Panc1 (cell line): ENCODE results near the gene LSM6. TPM values are rescaled to one million over a fixed set of nuclear protein-coding genes. Genes with fewer than 3 reads are reported as not detected.

ENCODE experiments used
- ATAC-seq: fragments of 200-7000 bp; cut with Tn5 transposase; 2 replicates; pipeline ENCODE4 v1.9.1; 2020; ENCODE audit warnings: mild to moderate bottlenecking, moderate library complexity
- BruUV-seq: library from RNA; stranded (reverse); fragments of 400-500 nt; replicated peaks from 2 replicates; lab custom pipeline; 2021; lab: Mats Ljungman, UMichigan
- CTCF ChIA-PET: fragments of 300-600 bp; sonication (Branson Sonifier 250); formaldehyde crosslinking; loops from one replicate; lab custom pipeline; 2022; ENCODE audit warnings: antibody characterized with exemption; lab: Charles Lee
- POLR2A ChIA-PET: fragments of 300-600 bp; sonication (Branson Sonifier 250); formaldehyde crosslinking; loops from one replicate; lab custom pipeline; 2022; ENCODE audit warnings: antibody characterized with exemption; lab: Charles Lee
- DNase-seq: peaks from one replicate; pipeline ENCODE4 v3.0.0-alpha.2; 2010; ENCODE audit warnings: low read depth, low spot score
- H3K27ac ChIP-seq: 2 replicates; pipeline ENCODE4 v1.5.1; 2011; ENCODE audit warnings: mild to moderate bottlenecking, low read length, inconsistent platforms
- H3K27me3 ChIP-seq: fragments of 200-500 bp; sonication (Bioruptor generic); 2 replicates; pipeline ENCODE4 v1.6.0; 2014; ENCODE audit warnings: low read length, inconsistent platforms; ENCODE audit not compliant: control insufficient read depth, insufficient read depth
- H3K36me3 ChIP-seq: fragments of 200-500 bp; sonication (Bioruptor generic); 2 replicates; pipeline ENCODE4 v1.5.1; 2014; ENCODE audit warnings: inconsistent platforms, mild to moderate bottlenecking, low read length, moderate library complexity; ENCODE audit not compliant: control insufficient read depth, insufficient read depth
- H3K4me1 ChIP-seq: 2 replicates; pipeline ENCODE4 v1.5.1; 2011; ENCODE audit warnings: inconsistent platforms, mild to moderate bottlenecking, low read length, moderate library complexity; ENCODE audit not compliant: control insufficient read depth, insufficient read depth
- H3K4me3 ChIP-seq, 2 experiments: 2 replicates each; pipeline ENCODE4 v1.5.1; 2011 to 2012; ENCODE audit warnings: low read depth in 2 of 2, low read length in 2 of 2, mild to moderate bottlenecking in 2 of 2, inconsistent platforms in 1 of 2, moderate library complexity in 1 of 2
- H3K9me3 ChIP-seq: fragments of 200-500 bp; sonication (Bioruptor generic); 2 replicates; pipeline ENCODE4 v1.5.1; 2014; ENCODE audit warnings: low read depth, mild to moderate bottlenecking, inconsistent platforms, low read length, moderate library complexity; ENCODE audit not compliant: control insufficient read depth, insufficient read depth
- CTCF ChIP-seq: fragments of 450-650 bp; IDR thresholded peaks from 2 replicates; pipeline ENCODE4 v1.5.1; 2017; ENCODE audit warnings: mild to moderate bottlenecking
- POLR2AphosphoS5 ChIP-seq: IDR thresholded peaks from 2 replicates; pipeline ENCODE4 v1.6.1; 2012; ENCODE audit warnings: mild to moderate bottlenecking, low read depth, low read length, moderate library complexity
- REST ChIP-seq, 2 experiments: IDR thresholded peaks; 2 replicates each; pipeline ENCODE4 v1.6.1; 2011 to 2012; ENCODE audit warnings: low read depth in 2 of 2, control low read depth in 1 of 2, low read length in 1 of 2, mild to moderate bottlenecking in 1 of 2, moderate library complexity in 1 of 2; ENCODE audit not compliant: insufficient read depth in 1 of 2
- SIN3A ChIP-seq: IDR thresholded peaks from 2 replicates; pipeline ENCODE4 v1.6.1; 2012; ENCODE audit warnings: low read depth, mild to moderate bottlenecking, low read length, moderate library complexity, borderline replicate concordance; ENCODE audit not compliant: insufficient read depth
- TCF7L2 ChIP-seq: IDR thresholded peaks from 2 replicates; pipeline ENCODE4 v1.6.1; 2011; ENCODE audit warnings: mild to moderate bottlenecking, low read depth, low read length, inconsistent platforms
- in situ Hi-C: cut with HindIII; loops from 2 replicates; pipeline ENCODE4 v1.10.0; 2016; ENCODE audit warnings: low sequenced_read_pairs, low pct_unique_long_range_greater_than_20kb
- intact Hi-C: fragments of 100-400 bp; cut with micrococcal nuclease; formaldehyde crosslinking; loops from one replicate; pipeline ENCODE4 v1.10.0; 2022; ENCODE audit not compliant: unreplicated experiment
- total RNA-seq: library from RNA; stranded (reverse); gene quantifications from one replicate; pipeline ENCODE4 v1.2.1, GENCODE V29; 2021; ENCODE audit not compliant: unreplicated experiment

The LSM6 gene
- total RNA-seq, 1 experiment from 2014 or later = 15.9 TPM

- Histone ChIP-seq H3K9me3 (no peaks in the 10 kb centered on the region), H3K4me3 (no peak overlapping the region), H3K27ac (no peak overlapping the region), H3K4me1 (no peaks in the 10 kb centered on the region), H3K36me3 (peaks cover 4% of the 10 kb centered on the region; the same call in 1 of the 2 replicates), H3K27me3 (no peaks in the 10 kb centered on the region)
- no TSS peak for BruUV-seq
- intact Hi-C loops = no loop called here
- TF ChIP-seq TCF7L2 (no peak), SIN3A (no peak), REST (IDR thresholded peaks at IDR 0.05; ENCODE audit: insufficient read depth in 1 of 2, low read depth in 2 of 2, low read length in 1 of 2) (no peak), CTCF (no peak), POLR2AphosphoS5 (no peak)
- ChIA-PET CTCF (no interaction called here), POLR2A (no interaction called here)
- ATAC-seq (no peak), DNase-seq (no peak)
- in situ Hi-C loops = no loop called here
Observed at GRCh38 chr4:146186596-146186995, 11.1 kb downstream of the LSM6 start.

- TF ChIP-seq POLR2AphosphoS5 = no peak
- TF ChIP-seq TCF7L2 = no peak
- TF ChIP-seq SIN3A = no peak
- no peak for TF ChIP-seq REST (IDR thresholded peaks at IDR 0.05; ENCODE audit: insufficient read depth in 1 of 2, low read depth in 2 of 2, low read length in 1 of 2)
- no peak for TF ChIP-seq CTCF
- Histone ChIP-seq H3K9me3 (no peaks in the 10 kb centered on the region), H3K4me1 (no peaks in the 10 kb centered on the region), H3K27me3 (no peaks in the 10 kb centered on the region), H3K36me3 (peaks cover 4% of the 10 kb centered on the region; the same call in 1 of the 2 replicates), H3K27ac (no peak overlapping the region), H3K4me3 (no peak overlapping the region)
- POLR2A ChIA-PET = no interaction called here
- CTCF ChIA-PET = no interaction called here
- in situ Hi-C loops = no loop called here
- DNase-seq (no peak), ATAC-seq (no peak)
- BruUV-seq = no TSS peak
- intact Hi-C loops = loop anchor here (10.0 kb wide), 1 partner anchor 236 kb away; no protein-coding TSS in a partner anchor
Observed at GRCh38 chr4:146190456-146190855, 14.9 kb downstream of the LSM6 start.
